ACC112 (cell line): ENCODE measurements around the gene VSIR.
A peak's percentile ranks its signal among the peaks of the same experiment; 100 is the strongest.

Source experiments
- H2AFZ ChIP-seq: fragments of 200-600 bp; sonication (generic); one replicate; pipeline ENCODE4 v1.6.0; 2017; ENCODE audit warnings: antibody characterized with exemption, low read length; ENCODE audit not compliant: unreplicated experiment
- H3K27ac ChIP-seq: fragments of 200-600 bp; sonication (generic); 2 replicates; pipeline ENCODE4 v1.5.1; 2014; ENCODE audit warnings: low read depth, mild to moderate bottlenecking, antibody characterized with exemption, low read length, moderate library complexity
- H3K27me3 ChIP-seq: fragments of 200-600 bp; sonication (generic); 2 replicates; pipeline ENCODE4 v1.6.1; 2014; ENCODE audit warnings: mild to moderate bottlenecking, antibody characterized with exemption, low read length, moderate library complexity, mixed read lengths; ENCODE audit not compliant: insufficient read depth
- H3K36me3 ChIP-seq: fragments of 200-600 bp; sonication (generic); 2 replicates; pipeline ENCODE4 v1.6.1; 2016; ENCODE audit warnings: mild to moderate bottlenecking, antibody characterized with exemption, low read length, moderate library complexity, mixed read lengths; ENCODE audit not compliant: insufficient read depth
- H3K4me1 ChIP-seq: fragments of 200-600 bp; sonication (generic); one replicate; pipeline ENCODE4 v1.6.1; 2016; ENCODE audit warnings: low read length, mixed read lengths; ENCODE audit not compliant: insufficient read depth, unreplicated experiment, control insufficient read depth
- H3K4me3 ChIP-seq: fragments of 200-600 bp; sonication (generic); 2 replicates; pipeline ENCODE4 v1.5.1; 2014; ENCODE audit warnings: mild to moderate bottlenecking, low read depth, low read length
- H3K79me2 ChIP-seq: fragments of 200-600 bp; sonication (generic); one replicate; pipeline ENCODE4 v1.6.0; 2016; ENCODE audit warnings: low read length; ENCODE audit not compliant: control insufficient read depth, unreplicated experiment, insufficient read depth

The VSIR gene

GRCh38 chr10:71780156-71780555 is 6.8 kb upstream of the VSIR start:
- Histone ChIP-seq H2AFZ (no peak overlapping the region), H3K27me3 (no peaks in the 10 kb centered on the region), H3K27ac (no peak overlapping the region), H3K4me3 (no peak overlapping the region), H3K36me3 (no peaks in the 10 kb centered on the region), H3K4me1 (peaks cover under 1% of the 10 kb centered on the region), H3K79me2 (no peaks in the 10 kb centered on the region)

DNA sequence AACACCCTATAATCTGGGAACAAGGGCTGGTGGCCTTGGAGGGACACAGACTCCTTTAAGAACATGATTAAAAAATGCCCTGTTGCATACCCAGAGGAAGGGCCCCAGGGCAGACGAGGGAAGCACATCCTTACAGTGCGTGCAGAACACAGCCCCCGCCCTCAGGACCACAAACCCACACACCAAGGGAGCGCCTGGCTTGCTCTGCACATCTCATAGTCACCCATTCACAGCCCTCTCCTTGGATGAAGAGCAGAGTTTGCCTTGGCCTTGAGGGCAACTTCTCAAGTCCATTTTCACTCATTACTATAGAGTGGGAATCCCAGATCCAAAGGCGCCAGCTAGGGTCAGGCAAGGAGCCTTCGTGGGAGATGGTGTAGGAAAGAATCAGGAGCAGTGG is 6.3 kb upstream of the VSIR start:
- H2AFZ ChIP-seq, result no peak overlapping the region
- no peak overlapping the region for H3K4me3 ChIP-seq
- no peaks in the 10 kb centered on the region for H3K27me3 ChIP-seq
- no peaks in the 10 kb centered on the region for H3K36me3 ChIP-seq
- peaks cover 5% of the 10 kb centered on the region for H3K4me1 ChIP-seq
- H3K79me2 ChIP-seq, result no peaks in the 10 kb centered on the region
- no peak overlapping the region for H3K27ac ChIP-seq

DNA sequence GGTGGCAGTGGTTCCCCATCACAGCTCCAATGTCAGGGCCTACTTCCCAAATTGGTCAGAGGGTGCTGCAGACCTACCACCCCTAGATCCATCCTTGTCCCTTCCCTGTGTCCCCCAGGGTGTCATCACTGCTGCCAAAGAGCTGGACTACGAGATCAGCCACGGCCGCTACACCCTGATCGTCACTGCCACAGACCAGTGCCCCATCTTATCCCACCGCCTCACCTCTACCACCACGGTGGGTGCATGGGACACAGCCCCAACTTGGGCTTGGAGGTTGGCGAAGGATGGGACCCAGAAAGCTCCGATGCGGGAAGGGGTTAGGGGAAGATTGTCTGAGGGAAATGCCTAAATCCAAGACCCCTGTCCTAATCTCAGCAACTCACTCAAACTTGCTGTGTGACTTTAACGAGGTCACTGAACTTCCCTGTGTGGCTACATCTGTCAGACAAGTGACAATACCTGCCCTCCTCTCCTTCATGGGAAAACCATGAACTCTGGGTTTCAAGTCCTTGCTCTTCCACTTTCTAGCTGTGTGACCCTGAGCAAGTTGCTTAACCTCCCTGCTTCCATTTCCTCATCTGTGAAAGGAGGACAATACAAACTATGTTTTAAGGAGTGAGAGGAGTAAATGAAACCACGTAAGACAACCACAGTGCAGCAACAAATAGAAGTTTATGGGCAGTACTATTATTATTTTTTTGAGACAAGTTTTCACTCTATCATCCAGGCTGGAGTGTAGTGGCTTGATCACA is 4.9 kb upstream of the VSIR start:
- Histone ChIP-seq H3K27ac (no peak overlapping the region), H3K4me3 (no peak overlapping the region), H3K36me3 (no peaks in the 10 kb centered on the region), H3K4me1 (peaks cover 9% of the 10 kb centered on the region), H2AFZ (no peak overlapping the region), H3K79me2 (no peaks in the 10 kb centered on the region), H3K27me3 (no peaks in the 10 kb centered on the region)

DNA sequence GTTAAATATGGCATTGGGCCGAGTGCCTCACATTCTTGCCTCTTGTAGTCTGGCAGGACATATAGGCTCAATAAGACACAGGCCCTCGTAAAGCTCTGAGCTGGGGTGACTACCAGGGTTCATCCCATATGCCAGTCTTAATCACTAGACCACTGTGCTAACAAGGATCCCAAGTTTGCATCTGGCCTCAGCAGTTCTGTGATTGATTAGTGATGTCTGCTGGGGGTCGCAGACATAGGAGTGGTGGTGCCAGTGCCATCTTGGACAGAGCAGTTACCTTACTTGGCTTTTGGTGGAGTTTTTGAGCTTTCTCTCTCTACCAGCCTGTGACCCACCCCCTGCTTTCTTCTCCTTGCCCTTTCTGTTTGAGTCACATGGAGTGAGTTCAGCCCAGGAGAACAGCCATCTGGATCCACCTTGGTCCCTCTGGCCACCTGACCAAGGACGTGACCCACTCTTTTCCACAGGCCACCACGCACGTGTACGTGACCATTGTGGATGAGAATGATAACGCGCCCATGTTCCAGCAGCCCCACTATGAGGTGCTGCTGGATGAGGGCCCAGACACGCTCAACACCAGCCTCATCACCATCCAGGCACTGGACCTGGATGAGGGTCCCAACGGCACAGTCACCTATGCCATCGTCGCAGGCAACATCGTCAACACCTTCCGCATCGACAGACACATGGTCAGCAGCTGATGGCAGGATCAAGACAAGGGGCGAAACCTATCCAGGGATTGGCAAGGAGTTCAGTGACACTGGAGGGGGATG is 4.1 kb upstream of the VSIR start:
- no peaks in the 10 kb centered on the region for H3K27me3 ChIP-seq
- no peaks in the 10 kb centered on the region for H3K79me2 ChIP-seq
- H3K4me3 ChIP-seq, result no peak overlapping the region
- no peaks in the 10 kb centered on the region for H3K36me3 ChIP-seq
- H3K4me1 ChIP-seq, result peaks cover 15% of the 10 kb centered on the region
- H3K27ac ChIP-seq, result no peak overlapping the region
- H2AFZ ChIP-seq, result no peak overlapping the region

- peaks cover 24% of the 10 kb centered on the region for H3K4me1 ChIP-seq
- H3K79me2 ChIP-seq, result no peaks in the 10 kb centered on the region
- H2AFZ ChIP-seq, result no peak overlapping the region
- no peaks in the 10 kb centered on the region for H3K27me3 ChIP-seq
- no peak overlapping the region for H3K4me3 ChIP-seq
- H3K27ac ChIP-seq, result no peak overlapping the region
- H3K36me3 ChIP-seq, result no peaks in the 10 kb centered on the region
Measured at GRCh38 chr10:71776481-71776925, 3.2 kb upstream of the VSIR start.

GRCh38 chr10:71774916-71775702 is 1.8 kb upstream of the VSIR start:
- H2AFZ ChIP-seq, result no peak overlapping the region
- no peaks in the 10 kb centered on the region for H3K79me2 ChIP-seq

DNA sequence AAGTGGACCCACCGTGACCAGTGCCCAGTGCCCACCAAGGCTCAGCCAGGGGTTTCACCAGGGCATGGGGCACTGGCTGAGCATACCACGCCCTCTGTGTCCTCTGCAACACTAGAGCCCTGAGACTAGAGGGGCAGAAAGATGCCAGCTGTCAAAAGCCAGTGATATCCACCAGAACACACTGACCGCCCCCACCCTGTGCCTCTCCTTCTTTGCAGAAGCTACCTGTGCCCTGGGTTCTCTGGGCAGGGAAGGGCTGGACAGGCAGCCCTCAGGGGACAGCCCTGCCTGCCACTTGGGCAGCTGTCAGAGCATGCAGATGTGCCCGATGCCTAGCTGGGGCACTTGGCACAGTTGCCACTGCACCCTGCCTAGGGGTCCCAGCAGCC is 494 bp downstream of the VSIR start:
- peak overlapping the region; percentile 72 for H3K4me3 ChIP-seq
- H3K27ac ChIP-seq, result no peak overlapping the region
- no peaks in the 10 kb centered on the region for H3K27me3 ChIP-seq
- peaks cover 54% of the 10 kb centered on the region for H3K4me1 ChIP-seq
- no peaks in the 10 kb centered on the region for H3K36me3 ChIP-seq
- H3K79me2 ChIP-seq, result no peaks in the 10 kb centered on the region
- no peak overlapping the region for H2AFZ ChIP-seq

More at GRCh38 chr10:71774916-71775702, 1.8 kb upstream of the VSIR start:
- H3K4me1 ChIP-seq, result peaks cover 37% of the 10 kb centered on the region
- H3K27ac ChIP-seq, result no peak overlapping the region
- no peaks in the 10 kb centered on the region for H3K27me3 ChIP-seq
- H3K4me3 ChIP-seq, result no peak overlapping the region
- H3K36me3 ChIP-seq, result no peaks in the 10 kb centered on the region

DNA sequence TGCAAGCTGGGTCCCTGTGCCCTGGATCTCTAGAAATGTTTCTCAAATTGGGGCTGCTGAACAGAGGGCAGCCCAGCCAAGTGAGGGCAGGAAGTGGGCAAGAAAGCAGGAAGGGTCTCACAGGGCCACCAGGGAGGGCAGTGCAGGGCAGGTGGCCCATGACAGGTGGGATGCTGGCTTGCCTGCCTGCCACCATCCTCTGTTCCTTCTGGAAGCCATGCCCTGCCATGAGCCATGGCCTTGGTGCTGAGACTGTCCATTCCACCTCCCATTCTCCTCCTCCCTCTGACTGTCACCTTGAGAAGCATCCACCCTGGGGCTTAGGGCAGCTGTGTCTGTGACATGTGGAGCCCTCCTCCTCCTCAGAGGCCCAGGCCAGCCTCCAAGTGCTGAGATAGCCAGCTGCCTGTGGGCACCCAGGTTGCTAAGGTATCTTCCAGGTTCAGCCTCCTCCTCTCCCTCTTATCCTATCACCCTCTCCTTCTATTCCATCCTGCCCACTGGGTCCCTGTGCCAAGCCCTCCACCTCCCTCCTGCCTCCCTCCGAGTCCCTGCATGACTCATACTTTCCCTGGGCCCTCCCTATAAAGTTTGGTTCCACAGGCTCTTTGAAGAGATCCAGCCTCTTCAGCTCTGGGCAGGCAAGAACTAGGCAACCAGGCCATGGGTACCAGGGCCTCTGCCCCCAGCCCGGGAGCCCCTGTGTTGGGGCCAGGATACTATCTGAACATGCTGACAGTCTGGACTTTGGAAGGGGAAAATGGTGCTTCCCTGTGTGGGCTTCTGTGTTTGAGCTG is 1.3 kb downstream of the VSIR start:
- Histone ChIP-seq H3K27me3 (no peaks in the 10 kb centered on the region), H3K4me1 (peaks cover 62% of the 10 kb centered on the region), H3K4me3 (peak overlapping the region; percentile 72), H2AFZ (no peak overlapping the region), H3K79me2 (no peaks in the 10 kb centered on the region), H3K36me3 (no peaks in the 10 kb centered on the region), H3K27ac (peak overlapping the region; percentile 42; the same call in 1 of the 2 replicates)

- no peak overlapping the region for H3K4me3 ChIP-seq
- no peak overlapping the region for H2AFZ ChIP-seq
- no peak overlapping the region for H3K27ac ChIP-seq
- H3K36me3 ChIP-seq, result no peaks in the 10 kb centered on the region
- H3K27me3 ChIP-seq, result no peaks in the 10 kb centered on the region
- no peaks in the 10 kb centered on the region for H3K79me2 ChIP-seq
- peaks cover 68% of the 10 kb centered on the region for H3K4me1 ChIP-seq
Measured at GRCh38 chr10:71771204-71771603, 2.1 kb downstream of the VSIR start.

DNA sequence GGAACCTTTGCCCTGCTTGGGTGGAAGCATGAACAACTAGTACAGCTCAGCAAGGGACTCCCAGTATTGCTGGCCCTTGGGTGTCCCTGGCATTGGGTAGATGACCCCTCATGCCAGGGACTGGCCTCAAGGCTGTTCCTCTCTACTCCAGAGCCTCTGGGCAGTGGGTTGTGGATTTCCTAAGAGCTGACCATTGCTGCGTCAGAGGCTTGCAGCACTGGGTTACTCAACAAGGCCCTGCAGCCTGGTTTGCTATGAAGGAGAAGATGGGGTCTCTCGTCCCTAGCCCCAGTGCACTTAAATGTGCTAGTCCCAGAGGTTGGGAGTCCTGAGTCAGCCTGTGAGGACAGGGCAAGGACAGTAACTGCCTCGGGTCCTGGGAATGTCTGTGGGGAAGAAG is 2.5 kb downstream of the VSIR start:
- Histone ChIP-seq H3K27ac (peak overlapping the region; percentile 96), H3K27me3 (no peaks in the 10 kb centered on the region), H3K79me2 (no peaks in the 10 kb centered on the region), H3K4me1 (peaks cover 72% of the 10 kb centered on the region), H2AFZ (no peak overlapping the region), H3K36me3 (no peaks in the 10 kb centered on the region), H3K4me3 (no peak overlapping the region)
